GM12872 (cell line): ENCODE data around the gene GLIPR1.

Source experiments
- CTCF ChIP-seq: IDR thresholded peaks from 3 replicates; pipeline ENCODE4 v1.5.1; 2011; ENCODE audit warnings: low read depth, mild to moderate bottlenecking, low read length, moderate library complexity; ENCODE audit not compliant: insufficient read depth

The GLIPR1 gene

GRCh38 chr12:75480469-75480949 is at the start of gene GLIPR1:
GLIPR1 (plus strand) TSS chr12:75480755; CDS start chr12:75480881, 126 bp downstream.
- no peak for TF ChIP-seq CTCF

- no peak for TF ChIP-seq CTCF
Observed at GRCh38 chr12:75432924-75433323, 47.6 kb upstream of the GLIPR1 start.

- peak; percentile 42 for TF ChIP-seq CTCF
Observed at GRCh38 chr12:75437564-75437963, 43.0 kb upstream of the GLIPR1 start.

- no peak for TF ChIP-seq CTCF
Observed at GRCh38 chr12:75438059-75438754, 42.3 kb upstream of the GLIPR1 start.

- no peak for TF ChIP-seq CTCF
Observed at GRCh38 chr12:75439048-75439447, 41.5 kb upstream of the GLIPR1 start.

- TF ChIP-seq CTCF: no peak
Observed at GRCh38 chr12:75439930-75440329, 40.6 kb upstream of the GLIPR1 start.

GRCh38 chr12:75443709-75444108 is 36.8 kb upstream of the GLIPR1 start:
- no peak for TF ChIP-seq CTCF
